ENCODE results near the gene HINT2.

The HINT2 gene

GRCh38 chr9:35826071-35826701 lies 11.3 kb upstream of the HINT2 start:
- no peaks in the 10 kb centered on the region for H3K36me3 ChIP-seq (ENCODE audit: insufficient read depth, low read length)
- H3K9ac ChIP-seq (ENCODE audit: low read depth, low read length) = no peak overlapping the region
- H3K9me3 ChIP-seq (ENCODE audit: insufficient read depth, low read length, severe bottlenecking) = no peaks in the 10 kb centered on the region
- no peak overlapping the region for H3K4me3 ChIP-seq (ENCODE audit: low read depth in 1 of 2, low read length in 2 of 2)
- DNase-seq (peak; percentile 39), ATAC-seq (ENCODE audit: insufficient read depth, low read depth) (peak; percentile 38; the same call in 2 of the 3 replicates)
- H4K20me1 ChIP-seq (ENCODE audit: insufficient read depth, low read length) = no peaks in the 10 kb centered on the region
- H3K79me2 ChIP-seq (ENCODE audit: insufficient read depth, low read length) = no peaks in the 10 kb centered on the region; the same call in 1 of the 2 replicates
- H2AFZ ChIP-seq (ENCODE audit: low read depth, low read length) = no peak overlapping the region
- peak; percentile 80 for TF ChIP-seq CTCF (IDR thresholded peaks at IDR 0.05; ENCODE audit: borderline replicate concordance, extremely low read depth, low read length, poor library complexity, severe bottlenecking)
- no peak for TF ChIP-seq EZH2 (IDR thresholded peaks at IDR 0.05; ENCODE audit: borderline replicate concordance, low read depth, low read length, severe bottlenecking)
- H3K4me1 ChIP-seq (ENCODE audit: insufficient read depth, low read length) = peaks cover 24% of the 10 kb centered on the region
- no peak overlapping the region for H3K4me2 ChIP-seq (ENCODE audit: insufficient read depth, low read length)
- H3K27me3 ChIP-seq (ENCODE audit: insufficient read depth, low read length, poor library complexity) = no peaks in the 10 kb centered on the region
- no peak overlapping the region for H3K27ac ChIP-seq (ENCODE audit: low read length)

DNA sequence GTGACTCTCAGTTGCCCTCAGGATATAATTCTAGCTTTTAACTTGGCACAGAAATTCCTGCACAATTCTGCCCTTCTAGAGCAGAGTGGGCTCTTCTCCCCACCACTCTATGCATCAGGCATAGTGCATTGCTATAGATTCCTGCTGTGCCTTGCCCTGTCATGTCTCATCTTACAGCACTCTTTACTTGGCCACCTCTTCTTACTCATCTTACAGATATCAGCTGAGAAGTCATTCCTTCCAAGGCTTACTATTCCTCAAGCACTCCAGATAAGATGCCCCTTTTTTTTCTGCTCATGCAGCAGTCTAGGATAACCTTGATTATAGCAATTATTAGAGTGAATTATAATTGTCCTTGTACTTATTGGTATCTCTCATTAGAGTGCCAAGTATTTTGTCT lies 8.1 kb upstream of the HINT2 start:
- no peaks in the 10 kb centered on the region for H3K27me3 ChIP-seq (ENCODE audit: insufficient read depth, low read length, poor library complexity)
- no peaks in the 10 kb centered on the region for H4K20me1 ChIP-seq (ENCODE audit: insufficient read depth, low read length)
- H3K4me2 ChIP-seq (ENCODE audit: insufficient read depth, low read length) = no peak overlapping the region
- no peak overlapping the region for H3K27ac ChIP-seq (ENCODE audit: low read length)
- no peaks in the 10 kb centered on the region for H3K4me1 ChIP-seq (ENCODE audit: insufficient read depth, low read length)
- no peak overlapping the region for H3K4me3 ChIP-seq (ENCODE audit: low read depth in 1 of 2, low read length in 2 of 2)
- no peaks in the 10 kb centered on the region for H3K36me3 ChIP-seq (ENCODE audit: insufficient read depth, low read length)
- H2AFZ ChIP-seq (ENCODE audit: low read depth, low read length) = no peak overlapping the region
- H3K79me2 ChIP-seq (ENCODE audit: insufficient read depth, low read length) = no peaks in the 10 kb centered on the region
- ATAC-seq (ENCODE audit: insufficient read depth, low read depth) (no peak), DNase-seq (no peak)
- no peak for TF ChIP-seq EZH2 (IDR thresholded peaks at IDR 0.05; ENCODE audit: borderline replicate concordance, low read depth, low read length, severe bottlenecking)
- no peak for TF ChIP-seq CTCF (IDR thresholded peaks at IDR 0.05; ENCODE audit: borderline replicate concordance, extremely low read depth, low read length, poor library complexity, severe bottlenecking)
- H3K9me3 ChIP-seq (ENCODE audit: insufficient read depth, low read length, severe bottlenecking) = no peaks in the 10 kb centered on the region
- no peak overlapping the region for H3K9ac ChIP-seq (ENCODE audit: low read depth, low read length)

DNA sequence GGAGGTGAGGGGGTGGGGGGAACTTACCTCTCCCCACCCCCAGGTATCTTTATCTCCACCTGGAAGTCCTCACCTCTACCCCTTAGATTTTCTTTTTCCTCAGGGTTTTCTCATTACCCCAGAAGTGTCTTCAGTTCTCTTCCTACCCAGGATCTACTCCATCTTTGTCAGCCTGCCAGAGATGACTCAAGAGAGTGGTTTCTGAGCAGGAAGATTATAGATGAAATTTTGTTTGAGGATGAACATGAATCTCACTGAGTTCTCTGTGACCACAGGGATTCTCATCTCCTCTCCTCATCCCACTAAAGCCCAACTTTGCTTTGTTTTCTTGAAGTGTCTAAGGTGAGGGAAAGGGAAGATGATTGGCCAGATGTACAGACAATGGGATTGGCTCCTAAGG lies 5.2 kb upstream of the HINT2 start:
- no peak overlapping the region for H3K4me3 ChIP-seq (ENCODE audit: low read depth in 1 of 2, low read length in 2 of 2)
- no peaks in the 10 kb centered on the region for H3K36me3 ChIP-seq (ENCODE audit: insufficient read depth, low read length)
- H3K4me2 ChIP-seq (ENCODE audit: insufficient read depth, low read length) = no peak overlapping the region
- no peak overlapping the region for H3K9ac ChIP-seq (ENCODE audit: low read depth, low read length)
- no peak overlapping the region for H3K27ac ChIP-seq (ENCODE audit: low read length)
- H3K27me3 ChIP-seq (ENCODE audit: insufficient read depth, low read length, poor library complexity) = no peaks in the 10 kb centered on the region
- H2AFZ ChIP-seq (ENCODE audit: low read depth, low read length) = no peak overlapping the region
- no peaks in the 10 kb centered on the region for H3K9me3 ChIP-seq (ENCODE audit: insufficient read depth, low read length, severe bottlenecking)
- no peak for TF ChIP-seq EZH2 (IDR thresholded peaks at IDR 0.05; ENCODE audit: borderline replicate concordance, low read depth, low read length, severe bottlenecking)
- TF ChIP-seq CTCF (IDR thresholded peaks at IDR 0.05; ENCODE audit: borderline replicate concordance, extremely low read depth, low read length, poor library complexity, severe bottlenecking) = no peak
- no peak for DNase-seq
- H3K4me1 ChIP-seq (ENCODE audit: insufficient read depth, low read length) = peaks cover 9% of the 10 kb centered on the region
- H3K79me2 ChIP-seq (ENCODE audit: insufficient read depth, low read length) = no peaks in the 10 kb centered on the region
- no peaks in the 10 kb centered on the region for H4K20me1 ChIP-seq (ENCODE audit: insufficient read depth, low read length)
- no peak for ATAC-seq (ENCODE audit: insufficient read depth, low read depth)

Data from DND-41 (cell line).